Activated T-helper 9 cell treated with anti-CD3 and anti-CD28 coated beads, Interleukin-2, amount 50 U/mL, for 16 hours (primary cell): ENCODE results near the gene PRKCA.
"Not testable (repeated sequence)": the region's sequence is repeated elsewhere in the genome, so short reads cannot be mapped to it uniquely, and the experiment has no call there.

Experiments used
- DNase-seq: peaks from one replicate; pipeline ENCODE4 v3.0.0-alpha.2; 2020; ENCODE audit warnings: low read depth

Gene PRKCA

DNA sequence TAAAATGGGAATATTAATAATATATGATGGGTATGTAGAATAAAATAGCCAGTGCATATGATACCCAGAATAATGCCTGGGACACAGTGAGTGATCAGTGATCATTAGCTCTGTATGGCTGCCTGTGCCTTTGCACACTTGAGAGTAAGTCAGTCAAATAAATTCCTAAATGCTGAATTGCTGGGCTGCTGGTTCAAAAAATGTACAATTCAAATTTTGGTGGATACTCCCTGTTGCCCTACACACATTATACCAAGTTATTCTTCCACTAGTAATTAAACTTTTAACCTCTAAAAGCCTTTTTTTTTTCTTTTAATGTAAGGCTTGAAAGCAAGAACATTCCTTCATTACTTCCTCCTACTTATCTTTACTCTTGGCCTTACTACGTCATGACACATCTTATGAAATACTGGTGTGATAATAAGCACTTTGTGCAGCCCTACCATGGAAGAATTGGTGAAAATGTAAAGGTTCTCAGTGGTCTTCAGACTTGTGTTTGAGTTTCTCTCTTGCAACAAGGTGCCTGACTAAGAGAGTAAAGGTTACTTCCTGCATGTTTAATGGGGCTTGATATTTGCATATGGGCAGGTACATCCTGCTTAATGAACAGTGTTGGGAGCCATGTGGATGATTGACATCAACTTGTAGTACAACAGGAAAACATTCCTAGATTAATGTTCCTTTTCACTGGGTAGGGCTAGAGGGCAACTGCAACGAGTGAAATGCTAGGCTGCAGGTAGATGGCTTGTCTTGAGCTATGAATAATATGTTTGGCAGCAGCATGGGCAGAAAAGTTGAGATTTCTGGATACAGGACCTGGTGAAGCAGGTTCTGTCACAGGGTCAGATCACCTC is 84.3 kb downstream of the PRKCA start:
- no peak for DNase-seq

DNA sequence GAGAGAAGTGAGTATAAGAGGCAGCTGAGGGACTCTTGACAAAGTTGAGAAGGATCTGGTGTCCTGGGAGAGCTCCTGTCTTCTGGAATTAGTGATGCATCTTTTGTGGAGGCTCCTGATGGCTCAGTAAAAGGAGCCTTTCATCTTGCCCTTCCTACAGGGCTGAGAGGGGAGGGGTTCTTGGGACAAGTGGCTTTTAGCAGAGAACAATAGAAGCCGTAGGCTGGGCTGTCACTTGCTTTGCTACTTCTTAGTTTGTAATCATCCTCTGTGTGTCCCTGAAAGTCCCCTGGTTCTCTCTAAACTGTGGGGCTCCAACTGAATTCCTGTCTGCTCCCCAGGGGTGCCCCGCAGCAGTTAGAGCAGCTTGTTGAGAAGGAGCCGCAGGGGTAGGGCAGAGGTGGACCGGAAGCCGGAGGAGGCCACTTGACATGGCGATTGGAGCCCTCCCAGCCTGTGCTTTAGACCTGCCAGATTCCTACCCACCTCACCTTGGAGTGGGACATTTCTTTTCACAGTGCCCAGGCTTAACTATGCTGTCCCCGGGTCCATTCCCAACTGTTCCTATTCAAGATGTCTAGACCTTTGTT is 85.1 kb downstream of the PRKCA start:
- DNase-seq = no peak

DNA sequence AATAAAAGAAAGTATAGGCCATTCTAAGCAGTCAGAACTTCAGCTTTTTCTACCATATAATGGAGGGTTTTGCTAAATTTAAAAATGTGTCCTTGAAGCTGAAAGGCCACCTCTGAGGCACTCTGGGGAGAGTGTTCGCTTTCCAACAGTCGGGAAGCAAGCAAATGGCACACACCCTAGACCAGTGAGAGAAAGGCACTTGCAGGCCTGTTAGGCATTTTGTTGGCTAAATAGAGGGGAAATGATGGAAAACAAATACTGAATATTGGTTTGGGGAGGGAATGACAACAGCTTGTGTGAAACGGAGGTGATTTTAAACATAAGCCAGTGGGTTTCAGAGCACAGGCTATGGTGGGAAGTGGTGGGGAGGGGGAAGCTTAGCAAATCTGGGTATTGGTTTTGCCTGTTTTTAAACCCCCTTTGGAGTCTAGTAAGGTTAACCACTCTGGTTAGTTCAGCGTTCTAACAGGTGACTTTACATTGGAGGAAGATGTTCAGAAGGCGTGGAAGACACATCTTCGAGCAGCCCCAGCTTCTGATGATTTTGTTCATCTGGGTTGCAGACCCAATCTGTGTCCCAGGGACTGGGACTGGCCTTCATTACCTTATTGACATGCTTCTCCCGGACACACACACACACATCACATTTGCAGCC is 90.5 kb downstream of the PRKCA start:
- no peak for DNase-seq

DNA sequence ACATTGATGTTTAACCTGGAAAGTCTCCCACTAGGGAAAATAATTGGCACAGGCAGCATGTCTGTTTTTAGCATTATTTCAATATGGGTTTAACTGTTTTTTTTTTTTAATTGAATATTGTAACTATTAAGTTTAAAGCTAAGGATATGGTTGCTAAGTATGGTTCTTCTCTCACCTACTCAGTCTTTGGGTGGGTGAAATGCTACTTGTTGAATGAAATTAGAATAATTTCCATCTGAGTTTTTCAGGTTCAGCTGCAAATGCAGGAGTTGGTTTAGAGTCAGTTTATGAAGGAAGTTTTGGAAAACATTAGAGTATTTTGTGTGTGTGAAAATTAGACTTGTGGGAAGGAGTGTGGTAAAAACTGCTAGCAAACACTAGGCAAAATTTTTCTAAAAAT is 93.5 kb downstream of the PRKCA start:
- DNase-seq = no peak

- DNase-seq = no peak
Measured at GRCh38 chr17:66397486-66397885, 95.1 kb downstream of the PRKCA start.

DNA sequence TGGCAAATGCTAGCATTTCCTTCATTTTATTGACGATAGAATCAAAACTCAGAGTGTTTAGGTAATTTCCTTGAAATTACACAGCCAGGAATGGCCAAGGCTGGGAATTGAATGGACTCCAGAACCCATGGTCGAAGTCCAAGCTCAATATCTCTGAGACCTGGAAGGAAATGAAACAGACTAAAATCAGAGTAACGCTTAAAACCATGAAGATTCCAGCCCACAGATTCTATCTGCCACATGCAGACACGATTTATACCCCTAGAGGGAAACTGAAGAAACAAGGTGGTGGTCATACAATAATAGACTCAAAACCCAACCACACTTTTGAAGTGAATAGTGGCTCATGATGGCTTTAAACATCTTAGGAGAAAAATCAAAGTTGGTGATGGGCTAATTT is 95.6 kb downstream of the PRKCA start:
- DNase-seq = no peak

DNA sequence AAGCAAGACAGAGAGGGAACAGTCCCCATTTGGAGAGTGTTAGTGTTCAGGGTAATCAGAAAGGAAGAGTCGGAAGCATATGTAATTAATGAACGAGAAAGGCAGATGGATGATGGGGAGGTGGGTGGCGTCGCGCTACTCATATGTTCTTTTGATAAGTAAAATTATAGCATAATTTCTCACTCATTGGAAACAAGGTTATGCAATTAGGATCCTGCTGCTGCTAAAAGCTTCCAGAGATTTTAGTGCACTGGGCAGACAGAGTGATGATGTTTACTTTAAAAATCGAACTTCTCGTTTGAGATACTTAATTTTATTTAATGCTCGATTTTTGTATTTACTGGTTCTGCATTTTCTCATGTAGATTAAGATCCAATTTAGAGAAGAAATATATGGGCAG is 96.2 kb downstream of the PRKCA start:
- no peak for DNase-seq

- no peak for DNase-seq
Measured at GRCh38 chr17:66399441-66399840, 97.0 kb downstream of the PRKCA start.

- not testable (repeated sequence) for DNase-seq
Measured at GRCh38 chr17:66400041-66400688, 97.8 kb downstream of the PRKCA start.

- no peak for DNase-seq
Measured at GRCh38 chr17:66400698-66401097, 98.3 kb downstream of the PRKCA start.

- DNase-seq = no peak
Measured at GRCh38 chr17:66401364-66401763, 99.0 kb downstream of the PRKCA start.

DNA sequence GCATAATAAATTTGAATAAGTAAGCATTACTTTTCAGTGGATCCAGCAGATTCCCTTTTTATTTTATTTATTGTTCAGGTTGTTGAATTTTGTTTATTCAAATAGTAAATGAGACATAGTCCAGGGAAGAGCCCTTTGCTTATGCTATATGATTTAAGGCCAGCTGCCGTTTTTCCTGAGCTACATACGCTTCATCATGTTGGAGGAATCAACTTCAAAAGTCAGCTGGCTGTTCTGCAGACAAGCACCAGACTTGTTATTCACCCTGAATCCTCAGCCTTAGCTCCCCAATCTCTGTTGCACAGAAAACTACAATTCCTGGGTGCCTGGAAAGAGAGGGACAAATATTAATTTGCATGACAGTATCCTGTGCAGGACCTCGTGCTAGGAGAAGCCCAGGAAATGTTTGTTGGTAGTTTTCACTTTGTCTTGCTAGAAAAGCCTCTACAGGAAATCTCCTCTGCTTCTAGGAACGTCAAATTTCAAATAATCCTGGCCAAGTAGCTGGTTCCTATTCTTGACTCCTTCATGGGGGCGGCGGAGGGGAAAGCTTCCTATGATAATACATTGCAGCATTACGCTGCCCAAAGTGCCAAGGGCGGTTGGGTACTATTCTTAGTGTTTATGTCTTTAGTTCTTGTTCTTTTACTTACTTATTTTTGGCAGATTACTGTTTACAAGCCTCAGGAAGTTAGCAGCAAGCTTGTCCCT is 101.6 kb downstream of the PRKCA start:
- DNase-seq = no peak

GRCh38 chr17:66405836-66406677 is 103.6 kb downstream of the PRKCA start:
- DNase-seq = no peak

- DNase-seq = no peak
Measured at GRCh38 chr17:66406701-66407644, 104.6 kb downstream of the PRKCA start.

- DNase-seq = no peak
Measured at GRCh38 chr17:66407864-66408263, 105.5 kb downstream of the PRKCA start.

- no peak for DNase-seq
Measured at GRCh38 chr17:66411520-66411919, 109.1 kb downstream of the PRKCA start.

DNA sequence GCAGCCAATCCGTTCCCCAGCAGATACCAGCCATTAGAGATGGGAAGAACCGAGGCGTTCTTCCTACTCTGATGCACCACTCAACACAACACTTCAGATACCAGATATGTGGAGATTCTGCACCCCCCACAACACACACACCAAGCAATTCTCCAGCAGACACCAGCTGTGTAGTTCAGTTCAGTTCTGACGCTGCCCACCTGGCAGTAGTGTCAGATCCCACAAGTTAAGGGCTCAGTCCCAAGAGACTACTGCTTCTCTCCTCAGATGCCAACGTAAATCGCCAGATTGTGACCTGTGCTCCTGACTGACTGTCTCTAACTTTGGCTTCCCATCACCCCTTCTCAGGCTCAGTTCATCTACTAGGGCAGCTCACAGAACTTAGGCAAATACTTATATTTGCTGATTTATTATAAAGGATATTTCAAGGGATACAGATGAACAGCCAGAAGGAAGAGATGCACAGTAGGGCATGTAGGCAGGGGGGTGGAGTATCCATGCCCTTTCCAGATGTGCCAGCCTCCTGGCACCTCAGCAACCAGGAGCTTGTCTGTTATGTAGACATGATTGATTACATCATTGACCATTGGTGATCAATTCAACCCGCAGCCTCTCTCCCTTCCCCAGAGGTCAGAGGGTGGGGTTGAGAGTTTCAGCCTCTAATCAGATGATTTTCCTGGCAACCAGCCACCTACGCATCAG is 110.6 kb downstream of the PRKCA start:
- DNase-seq = no peak

- DNase-seq = no peak
Measured at GRCh38 chr17:66413559-66414520, 111.4 kb downstream of the PRKCA start.
